ENCODE results near the gene GRID2. TPM values are rescaled to one million over a fixed set of nuclear protein-coding genes. Genes with fewer than 3 reads are reported as not detected.
"Not testable (repeated sequence)": the region's sequence is repeated elsewhere in the genome, so short reads cannot be mapped to it uniquely, and the experiment has no call there.

GRID2 gene
- total RNA-seq, 1 donor from 2014 or later, result not detected

GRCh38 chr4:93617606-93618005, 1313.8 kb downstream of the GRID2 start:
- no peak for DNase-seq (ENCODE audit: extremely low read depth, low read depth, low spot score)

DNA sequence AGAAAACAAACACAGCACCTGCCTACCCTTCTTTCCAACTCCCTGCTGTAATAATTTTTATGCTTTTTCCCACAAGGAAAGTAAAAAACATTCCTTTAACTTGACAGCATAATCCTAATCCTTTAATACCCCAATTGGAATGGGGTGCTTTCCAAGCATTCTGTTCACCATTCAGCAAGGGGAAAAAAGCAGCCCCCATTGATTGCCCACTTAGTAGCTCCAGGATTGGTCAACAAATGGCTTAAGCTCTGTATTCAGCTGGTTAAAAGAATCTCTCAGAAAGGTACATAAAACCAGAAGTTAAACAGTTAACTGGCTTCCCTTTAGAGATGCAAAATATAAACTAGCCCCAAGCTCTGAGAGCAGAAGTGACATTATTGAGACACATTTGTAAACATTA, 1330.0 kb downstream of the GRID2 start:
- no peak for DNase-seq (ENCODE audit: extremely low read depth, low read depth, low spot score)

DNA sequence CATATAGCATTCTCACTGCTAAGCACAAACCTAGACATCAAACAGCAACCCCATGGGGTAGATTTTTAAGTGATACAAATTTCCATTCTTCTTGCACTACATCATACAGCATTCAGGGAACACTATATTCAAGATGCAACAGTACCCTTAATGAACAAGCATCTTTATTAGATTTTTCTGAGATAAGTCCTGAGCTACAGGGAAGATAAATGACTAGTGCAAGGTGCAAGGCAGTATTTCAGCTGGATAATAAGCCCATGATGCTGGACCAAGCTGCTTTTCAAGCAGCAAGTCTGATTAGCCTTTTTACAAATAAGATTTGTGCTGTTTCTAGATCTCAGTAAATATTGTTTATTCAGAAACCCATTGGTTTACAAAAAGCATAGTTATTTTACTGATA, 1332.2 kb downstream of the GRID2 start:
- DNase-seq (ENCODE audit: extremely low read depth, low read depth, low spot score), result no peak

- DNase-seq (ENCODE audit: extremely low read depth, low read depth, low spot score), result no peak
Observed at GRCh38 chr4:93645120-93645519, 1341.4 kb downstream of the GRID2 start.

GRCh38 chr4:93646233-93646930, 1342.6 kb downstream of the GRID2 start:
- DNase-seq (ENCODE audit: extremely low read depth, low read depth, low spot score), result no peak

DNA sequence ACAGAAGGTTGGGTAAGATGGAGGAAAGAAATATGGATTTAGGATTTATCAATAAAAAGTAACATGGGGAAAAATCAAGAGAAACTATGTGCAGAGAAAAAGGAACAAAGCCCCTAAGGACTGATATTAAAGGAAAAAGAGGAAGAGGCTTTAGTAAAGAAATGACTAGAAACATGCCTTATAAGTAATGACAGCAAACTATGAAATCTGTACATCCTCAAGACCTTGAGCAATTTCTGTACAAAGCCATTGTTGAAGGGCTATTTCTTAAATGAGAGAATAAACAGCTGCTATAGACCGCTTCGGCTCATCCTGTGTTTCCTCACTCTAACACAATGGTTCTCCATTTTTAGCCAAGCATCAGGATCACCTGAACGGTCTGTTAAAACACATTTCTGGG, 1344.5 kb downstream of the GRID2 start:
- DNase-seq (ENCODE audit: extremely low read depth, low read depth, low spot score), result no peak

- DNase-seq (ENCODE audit: extremely low read depth, low read depth, low spot score), result no peak
Observed at GRCh38 chr4:93649828-93650227, 1346.1 kb downstream of the GRID2 start.

- no peak for DNase-seq (ENCODE audit: extremely low read depth, low read depth, low spot score)
Observed at GRCh38 chr4:93654211-93654610, 1350.4 kb downstream of the GRID2 start.

DNA sequence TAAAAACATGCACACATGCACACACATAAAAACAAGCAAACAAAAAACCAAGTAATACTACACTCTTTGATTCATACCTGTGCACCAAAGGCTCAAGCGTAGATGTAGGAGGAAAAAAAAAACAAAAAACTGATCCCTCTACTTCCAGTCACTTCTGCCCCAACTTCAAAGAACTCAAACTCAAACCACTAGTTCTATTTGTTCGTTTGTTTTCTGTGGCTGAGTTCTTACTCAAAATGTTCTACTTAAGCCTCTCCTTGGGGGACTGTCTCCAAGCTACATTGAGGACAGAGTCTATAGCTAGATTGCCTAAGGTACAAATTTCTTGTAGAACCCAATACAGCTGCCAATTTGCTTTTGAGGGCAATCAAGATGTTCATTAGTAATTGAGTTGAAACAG, 1353.8 kb downstream of the GRID2 start:
- DNase-seq (ENCODE audit: extremely low read depth, low read depth, low spot score), result no peak

DNA sequence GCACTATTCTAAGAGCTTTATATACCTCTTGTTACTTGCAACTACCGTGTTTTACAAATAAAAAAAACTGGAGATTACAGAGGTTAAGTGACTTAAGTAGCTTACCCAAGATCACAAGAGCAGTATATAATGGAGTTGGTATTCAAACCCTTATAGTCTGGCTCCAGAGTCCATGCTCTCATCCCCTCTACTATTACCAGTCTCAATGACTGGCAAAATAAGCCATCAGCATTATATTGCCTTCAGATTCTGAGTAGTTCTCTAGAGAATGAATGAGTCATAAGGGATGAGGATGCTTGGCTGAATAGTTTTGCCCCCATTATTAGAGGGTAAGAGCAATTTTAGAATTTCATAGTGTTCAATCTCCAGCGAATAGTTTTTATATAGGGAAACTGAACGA, 1354.7 kb downstream of the GRID2 start:
- DNase-seq (ENCODE audit: extremely low read depth, low read depth, low spot score), result no peak

DNA sequence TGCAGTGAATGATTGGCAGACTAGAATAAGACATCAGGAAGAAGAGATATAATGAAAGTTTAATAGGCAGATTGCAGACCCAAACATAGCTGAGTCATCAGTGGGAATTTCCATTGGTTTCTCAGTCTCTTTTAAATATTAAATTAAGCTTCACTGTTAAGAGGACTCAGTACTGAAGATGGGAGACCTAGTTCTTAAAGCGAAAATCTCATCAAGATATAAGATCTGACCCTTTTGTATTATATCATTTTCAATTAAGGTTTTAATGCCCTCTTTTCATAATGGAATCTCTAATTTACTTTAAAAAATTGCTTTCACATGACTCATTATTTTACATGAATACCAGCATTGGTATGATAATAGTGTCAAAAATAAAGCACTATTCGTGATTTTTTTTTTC, 1355.9 kb downstream of the GRID2 start:
- DNase-seq (ENCODE audit: extremely low read depth, low read depth, low spot score), result no peak

GRCh38 chr4:93660036-93660435, 1356.3 kb downstream of the GRID2 start:
- DNase-seq (ENCODE audit: extremely low read depth, low read depth, low spot score), result no peak

GRCh38 chr4:93670434-93670833, 1366.7 kb downstream of the GRID2 start:
- DNase-seq (ENCODE audit: extremely low read depth, low read depth, low spot score), result no peak

DNA sequence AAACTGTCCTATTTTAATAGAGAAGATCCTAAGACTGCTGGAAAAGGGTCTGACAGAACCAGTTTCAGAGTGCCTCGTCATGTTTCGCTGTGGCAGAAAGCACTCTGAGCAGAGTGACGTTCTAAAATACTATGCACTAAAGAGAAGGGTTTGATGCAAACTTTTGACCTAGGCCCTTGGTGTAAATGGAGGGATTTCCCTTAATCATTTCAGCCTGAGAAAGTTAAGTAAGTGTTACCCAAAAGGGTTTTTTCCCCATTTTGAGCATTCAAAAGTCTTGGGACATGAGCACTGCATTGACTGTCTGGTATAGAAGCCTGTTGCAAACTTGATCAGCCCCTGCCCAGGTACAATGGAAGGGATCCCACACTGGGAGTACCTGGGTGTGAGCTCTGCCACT, 1367.3 kb downstream of the GRID2 start:
- DNase-seq (ENCODE audit: extremely low read depth, low read depth, low spot score), result no peak

GRCh38 chr4:93676937-93677336, 1373.2 kb downstream of the GRID2 start:
- not testable (repeated sequence) for DNase-seq (ENCODE audit: extremely low read depth, low read depth, low spot score)

GRCh38 chr4:93684571-93684970, 1380.8 kb downstream of the GRID2 start:
- DNase-seq (ENCODE audit: extremely low read depth, low read depth, low spot score), result no peak

- DNase-seq (ENCODE audit: extremely low read depth, low read depth, low spot score), result no peak
Observed at GRCh38 chr4:93687304-93687703, 1383.5 kb downstream of the GRID2 start.

DNA sequence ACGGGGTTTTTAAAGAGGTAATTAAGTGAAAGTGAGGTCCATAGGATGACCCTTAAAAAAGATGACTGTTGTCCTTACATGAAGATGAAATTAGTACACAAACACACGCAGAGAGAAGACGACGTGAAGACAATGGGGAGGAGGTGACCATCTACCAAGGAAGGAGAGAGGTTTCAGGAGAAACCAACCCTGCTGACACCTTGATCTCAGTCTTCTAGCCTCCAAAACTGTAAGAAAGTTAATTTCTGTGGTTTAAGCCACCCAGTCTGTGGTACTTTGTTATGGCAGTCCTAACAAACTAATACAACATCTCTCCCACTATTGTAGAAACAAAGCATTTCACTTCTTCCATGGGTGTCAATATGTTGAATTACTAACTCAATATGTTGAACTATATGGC, 1385.2 kb downstream of the GRID2 start:
- no peak for DNase-seq (ENCODE audit: extremely low read depth, low read depth, low spot score)

DNA sequence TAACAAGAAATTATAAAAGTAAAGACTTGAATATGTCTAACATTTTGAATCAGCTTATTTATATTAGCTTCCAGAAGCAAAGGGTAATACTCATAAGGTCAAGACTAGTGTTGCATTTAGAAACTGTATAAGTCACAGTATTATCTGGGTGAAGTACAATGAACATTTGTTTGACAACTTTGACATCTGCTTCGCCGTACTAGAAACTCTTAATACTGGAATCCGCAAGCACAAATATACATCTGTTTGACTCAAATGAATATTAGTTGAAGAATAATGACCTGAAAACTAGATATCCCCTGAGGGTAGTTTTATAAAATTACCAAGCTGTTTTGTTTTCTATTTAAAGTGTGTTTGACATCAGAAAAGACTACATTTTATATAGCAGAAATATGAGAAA, 1389.4 kb downstream of the GRID2 start:
- no peak for DNase-seq (ENCODE audit: extremely low read depth, low read depth, low spot score)

DNA sequence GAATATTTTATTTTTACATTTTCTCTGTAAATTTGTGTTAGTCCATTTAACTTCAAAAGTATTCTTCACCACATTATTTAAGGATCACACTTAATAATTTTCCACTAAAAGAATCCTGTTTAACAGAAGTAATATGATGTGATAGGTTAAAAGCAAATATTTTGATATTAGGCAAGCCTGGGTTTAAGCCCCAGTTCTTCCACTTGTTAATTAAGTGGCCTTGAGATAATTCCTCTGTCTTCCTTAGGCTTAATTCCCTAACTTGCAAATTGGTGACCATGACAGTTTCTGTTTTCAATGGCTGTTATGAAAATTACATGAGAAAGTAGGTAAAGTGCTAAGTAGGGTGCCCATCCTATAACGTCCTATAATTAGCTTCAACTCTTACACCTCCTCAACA, 1394.9 kb downstream of the GRID2 start:
- no peak for DNase-seq (ENCODE audit: extremely low read depth, low read depth, low spot score)

- DNase-seq (ENCODE audit: extremely low read depth, low read depth, low spot score), result no peak
Observed at GRCh38 chr4:93700571-93700970, 1396.8 kb downstream of the GRID2 start.

DNA sequence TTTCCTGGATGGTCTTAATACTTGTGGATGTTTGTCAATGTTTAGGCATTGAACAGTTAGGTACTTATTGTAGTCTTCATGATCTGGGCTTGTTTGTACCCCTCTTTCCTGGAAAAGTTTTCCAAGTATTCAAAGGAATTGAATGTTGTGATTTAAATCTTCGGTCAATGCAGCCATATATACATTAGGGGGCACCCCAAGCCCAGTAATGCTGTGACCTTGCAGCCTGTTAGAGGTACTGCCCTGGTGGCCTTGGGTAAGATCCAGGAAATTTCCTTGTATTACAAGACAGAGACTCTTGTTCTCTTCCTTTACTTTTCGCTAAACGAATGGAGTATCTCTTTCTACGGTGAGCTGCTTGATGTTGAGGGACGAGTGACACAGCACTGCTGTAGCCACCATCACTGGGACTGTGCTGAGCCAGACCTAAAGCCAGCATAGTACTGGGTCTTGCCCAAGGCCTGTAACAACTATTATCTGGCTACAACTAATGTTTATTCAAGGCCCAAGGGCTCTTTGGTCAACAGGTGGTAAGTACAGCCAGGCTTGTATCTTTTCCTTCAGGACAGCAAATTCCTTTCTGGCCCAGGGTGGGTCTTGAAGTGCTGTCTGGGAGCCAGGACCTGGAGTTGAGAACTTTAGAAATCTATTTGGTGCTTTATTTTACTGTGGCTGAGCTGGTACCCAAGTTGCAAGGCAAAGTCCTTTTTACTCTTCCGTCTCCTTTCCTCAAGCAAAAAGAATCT, 1406.5 kb downstream of the GRID2 start:
- no peak for DNase-seq (ENCODE audit: extremely low read depth, low read depth, low spot score)
